Keratinocyte (primary cell): ENCODE data around the gene UFD1.

Experiments used
- EZH2 ChIP-seq: IDR thresholded peaks from one replicate; pipeline ENCODE4 v1.6.1; 2012; ENCODE audit warnings: inconsistent platforms, mild to moderate bottlenecking, low read length, moderate library complexity
- TF ChIP-seq, protein P1 (sequence below), 3 experiments: IDR thresholded peaks in 1 of 3; conservative IDR thresholded peaks in 1 of 3; optimal IDR thresholded peaks in 1 of 3; 2 replicates in 2 of 3; 3 replicates in 1 of 3; pipeline versions ENCODE3 to v1.5.1; 2011; ENCODE audit warnings: low read length in 3 of 3, mild to moderate bottlenecking in 3 of 3, moderate library complexity in 2 of 3, control low read depth in 1 of 3, inconsistent platforms in 1 of 3; ENCODE audit not compliant: insufficient read depth in 2 of 3; ENCODE audit errors: extremely low read depth in 1 of 3

DNA sequence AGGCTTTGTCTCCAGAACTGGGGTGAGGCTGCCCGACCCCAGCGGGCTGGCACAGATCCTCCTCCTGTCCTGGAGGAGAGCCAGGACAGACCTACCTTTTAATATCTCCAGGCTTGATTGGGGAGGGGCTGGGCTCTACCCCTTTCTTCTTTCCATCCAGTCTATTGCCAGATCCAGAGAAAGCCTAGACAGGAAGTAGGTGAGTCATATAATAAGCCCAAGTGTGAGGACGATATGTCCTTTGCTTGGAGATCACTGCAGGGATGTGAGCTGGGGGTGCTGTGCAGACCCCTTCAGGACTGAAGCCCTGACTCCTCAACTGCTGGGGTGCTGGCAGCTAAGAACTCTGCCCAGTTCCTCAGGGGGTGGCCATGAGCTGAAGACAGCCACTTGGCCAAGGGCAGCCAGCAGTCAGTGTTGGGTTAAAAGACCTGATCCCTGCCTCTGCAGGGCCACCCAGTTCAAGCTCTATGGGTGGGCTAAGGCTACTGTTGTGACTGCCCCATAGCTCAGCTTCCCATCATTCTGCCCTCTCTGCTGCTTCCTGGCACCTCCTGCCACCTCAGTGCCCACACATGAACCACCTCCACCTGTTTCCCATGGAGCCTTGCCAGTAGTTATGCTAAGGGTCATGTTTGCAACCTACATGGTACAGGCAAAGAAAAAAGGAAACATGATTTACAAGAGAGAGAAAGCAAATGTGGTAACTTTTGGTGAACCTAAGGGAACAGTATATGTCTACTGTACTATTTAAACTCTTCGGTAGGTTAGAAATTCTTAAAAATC is 23.2 kb downstream of the UFD1 start:
- TF ChIP-seq, protein P1, sequence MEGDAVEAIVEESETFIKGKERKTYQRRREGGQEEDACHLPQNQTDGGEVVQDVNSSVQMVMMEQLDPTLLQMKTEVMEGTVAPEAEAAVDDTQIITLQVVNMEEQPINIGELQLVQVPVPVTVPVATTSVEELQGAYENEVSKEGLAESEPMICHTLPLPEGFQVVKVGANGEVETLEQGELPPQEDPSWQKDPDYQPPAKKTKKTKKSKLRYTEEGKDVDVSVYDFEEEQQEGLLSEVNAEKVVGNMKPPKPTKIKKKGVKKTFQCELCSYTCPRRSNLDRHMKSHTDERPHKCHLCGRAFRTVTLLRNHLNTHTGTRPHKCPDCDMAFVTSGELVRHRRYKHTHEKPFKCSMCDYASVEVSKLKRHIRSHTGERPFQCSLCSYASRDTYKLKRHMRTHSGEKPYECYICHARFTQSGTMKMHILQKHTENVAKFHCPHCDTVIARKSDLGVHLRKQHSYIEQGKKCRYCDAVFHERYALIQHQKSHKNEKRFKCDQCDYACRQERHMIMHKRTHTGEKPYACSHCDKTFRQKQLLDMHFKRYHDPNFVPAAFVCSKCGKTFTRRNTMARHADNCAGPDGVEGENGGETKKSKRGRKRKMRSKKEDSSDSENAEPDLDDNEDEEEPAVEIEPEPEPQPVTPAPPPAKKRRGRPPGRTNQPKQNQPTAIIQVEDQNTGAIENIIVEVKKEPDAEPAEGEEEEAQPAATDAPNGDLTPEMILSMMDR (optimal IDR thresholded peaks at IDR 0.05 in 1 of 3, IDR thresholded peaks at IDR 0.05 in 1 of 3, conservative IDR thresholded peaks at IDR 0.05 in 1 of 3; ENCODE audit: extremely low read depth in 1 of 3, insufficient read depth in 2 of 3, low read length in 3 of 3): no peak
- no peak for TF ChIP-seq EZH2
